OCI-LY7 (cell line): Measurements from ENCODE around the gene AMDHD1. TPM values are rescaled to one million over a fixed set of nuclear protein-coding genes. Genes with fewer than 3 reads are reported as not detected.
A peak's percentile ranks its signal among the peaks of the same experiment; 100 is the strongest.

Experiments used
- BruUV-seq: library from RNA; stranded (reverse); fragments of 400-500 nt; replicated peaks from 2 replicates; lab custom pipeline; 2021; lab: Mats Ljungman, UMichigan
- CTCF ChIA-PET: fragments of 300-600 bp; sonication (Branson Sonifier 250); formaldehyde crosslinking; loops from one replicate; lab custom pipeline; 2022; ENCODE audit warnings: antibody characterized with exemption; ENCODE audit not compliant: unreplicated experiment; lab: Charles Lee
- POLR2A ChIA-PET: fragments of 300-600 bp; sonication (Branson Sonifier 250); formaldehyde crosslinking; loops from one replicate; lab custom pipeline; 2022; ENCODE audit warnings: antibody characterized with exemption; lab: Charles Lee
- DNase-seq: peaks from one replicate; pipeline ENCODE4 v3.0.0-alpha.2; 2015; ENCODE audit warnings: low spot score
- H2AFZ ChIP-seq: fragments of 200-600 bp; sonication (generic), shearing (Covaris generic); 2 replicates; pipeline ENCODE4 v1.6.1; 2014; ENCODE audit warnings: mild to moderate bottlenecking, antibody characterized with exemption, low read length, moderate library complexity
- H3K27ac ChIP-seq: fragments of 200-600 bp; sonication (generic); 2 replicates; pipeline ENCODE4 v1.5.1; 2014; ENCODE audit warnings: mixed run types, low read depth, mild to moderate bottlenecking, moderate library complexity, low read length, inconsistent platforms; ENCODE audit not compliant: poor library complexity, severe bottlenecking
- H3K36me3 ChIP-seq: fragments of 200-600 bp; sonication (generic); 2 replicates; pipeline ENCODE4 v1.6.1; 2014; ENCODE audit warnings: mild to moderate bottlenecking, antibody characterized with exemption, low read length, moderate library complexity, mixed read lengths; ENCODE audit not compliant: insufficient read depth
- H3K4me1 ChIP-seq: fragments of 200-600 bp; sonication (generic); 2 replicates; pipeline ENCODE4 v1.5.1; 2014; ENCODE audit warnings: mild to moderate bottlenecking, low read length; ENCODE audit not compliant: insufficient read depth, poor library complexity, severe bottlenecking
- H3K4me2 ChIP-seq: fragments of 200-600 bp; sonication (generic); 2 replicates; pipeline ENCODE4 v1.6.1; 2014; ENCODE audit warnings: mild to moderate bottlenecking, low read length
- H3K4me3 ChIP-seq: fragments of 200-600 bp; sonication (generic); 2 replicates; pipeline ENCODE4 v1.5.1; 2014; ENCODE audit warnings: mild to moderate bottlenecking, low read depth, low read length; ENCODE audit not compliant: poor library complexity, severe bottlenecking
- H3K79me2 ChIP-seq: fragments of 200-600 bp; sonication (generic); 2 replicates; pipeline ENCODE4 v1.6.1; 2016; ENCODE audit warnings: low read depth, mild to moderate bottlenecking, low read length, moderate library complexity, mixed read lengths; ENCODE audit not compliant: insufficient read depth
- H3K9me2 ChIP-seq: fragments of 200-600 bp; sonication (generic); 2 replicates; pipeline ENCODE4 v1.6.1; 2016; ENCODE audit warnings: mild to moderate bottlenecking, low read length, mixed read lengths; ENCODE audit not compliant: insufficient read depth
- H3K9me3 ChIP-seq: fragments of 200-600 bp; sonication (generic); 2 replicates; pipeline ENCODE4 v1.6.1; 2014; ENCODE audit warnings: mild to moderate bottlenecking, mixed run types, low read length, mixed read lengths
- H4K20me1 ChIP-seq: fragments of 200-600 bp; sonication (generic); 2 replicates; pipeline ENCODE4 v1.6.1; 2014; ENCODE audit warnings: mild to moderate bottlenecking, antibody characterized with exemption, low read length, moderate library complexity, mixed read lengths; ENCODE audit not compliant: insufficient read depth
- CTCF ChIP-seq: fragments of 200-600 bp; sonication (generic); conservative IDR thresholded peaks from 2 replicates; pipeline ENCODE4 v1.5.1; 2014; ENCODE audit warnings: mild to moderate bottlenecking, antibody characterized with exemption, low read length, moderate library complexity, mixed read lengths
- EZH2phosphoT487 ChIP-seq: fragments of 200-600 bp; sonication (generic); IDR thresholded peaks from 2 replicates; pipeline ENCODE4 v1.6.1; 2018; ENCODE audit warnings: low read depth, borderline replicate concordance, mild to moderate bottlenecking, mixed run types, antibody characterized with exemption, low read length, moderate library complexity, mixed read lengths
- intact Hi-C: fragments of 100-400 bp; cut with micrococcal nuclease; formaldehyde crosslinking; loops from one replicate; pipeline ENCODE4 v1.10.0; 2022; ENCODE audit not compliant: unreplicated experiment
- total RNA-seq, 2 experiments: library from RNA; depleted of rRNA in 1 of 2; stranded (reverse); fragments of >200 nt in 1 of 2; shearing (Covaris generic) in 1 of 2; gene quantifications; 2 replicates each; pipeline ENCODE4 v1.2.3, GENCODE V29; 2014 to 2022

AMDHD1 gene
- total RNA-seq, 2 experiments from 2014 or later = 0.50 to 2.8 TPM

- H3K36me3 ChIP-seq = peaks cover 85% of the 10 kb centered on the region
- CTCF ChIA-PET = no interaction called here
- H3K27ac ChIP-seq = no peak overlapping the region
- H3K4me1 ChIP-seq = peaks cover 16% of the 10 kb centered on the region
- H3K4me3 ChIP-seq = no peak overlapping the region
- intact Hi-C loops = no loop called here
- POLR2A ChIA-PET = interaction anchor here (0.7 kb wide), 1 partner anchor 338 kb away, joined by 3 read pairs; no protein-coding TSS in a partner anchor
- no peak overlapping the region for H2AFZ ChIP-seq
- BruUV-seq = no TSS peak
- DNase-seq = no peak
- no peaks in the 10 kb centered on the region for H3K9me3 ChIP-seq
- no peaks in the 10 kb centered on the region for H3K79me2 ChIP-seq
- no peak for TF ChIP-seq EZH2phosphoT487
- TF ChIP-seq CTCF = peak; percentile 58; the same call in 1 of the 2 replicates
- H3K9me2 ChIP-seq = no peaks in the 10 kb centered on the region
- H4K20me1 ChIP-seq = no peaks in the 10 kb centered on the region
- H3K4me2 ChIP-seq = no peak overlapping the region
Observed at GRCh38 chr12:96015672-96016071, 72.5 kb downstream of the AMDHD1 start.

Other genes starting within 250 kb of the AMDHD1 start
- not detected in 2 replicates for gene NTN4, start 152.6 kb upstream of the AMDHD1 start, total RNA-seq (2014; rRNA removed; shearing (Covaris generic))
- not detected in 2 replicates for gene NTN4, start 152.6 kb upstream of the AMDHD1 start, total RNA-seq (2022)
- gene SNRPF, start 84.4 kb upstream of the AMDHD1 start, total RNA-seq (2014; rRNA removed; shearing (Covaris generic)) = 34.9 and 38.4 TPM in 2 replicates
- gene SNRPF, start 84.4 kb upstream of the AMDHD1 start, total RNA-seq (2022) = 43.5 and 53.2 TPM in 2 replicates
- 0.16 and 0.18 TPM in 2 replicates for gene CCDC38, start 717 bp upstream of the AMDHD1 start, total RNA-seq (2014; rRNA removed; shearing (Covaris generic))
- 0.99 and 1.5 TPM in 2 replicates for gene CCDC38, start 717 bp upstream of the AMDHD1 start, total RNA-seq (2022)
- gene HAL, start 53.0 kb downstream of the AMDHD1 start, total RNA-seq (2014; rRNA removed; shearing (Covaris generic)) = 0.25 and 0.57 TPM in 2 replicates
- gene HAL, start 53.0 kb downstream of the AMDHD1 start, total RNA-seq (2022) = 1.4 and 2.1 TPM in 2 replicates
- gene LTA4H, start 92.3 kb downstream of the AMDHD1 start, total RNA-seq (2014; rRNA removed; shearing (Covaris generic)) = 75.6 and 86.7 TPM in 2 replicates
- gene LTA4H, start 92.3 kb downstream of the AMDHD1 start, total RNA-seq (2022) = 120 and 122 TPM in 2 replicates